Measurements from ENCODE around the gene RAX.

DNA sequence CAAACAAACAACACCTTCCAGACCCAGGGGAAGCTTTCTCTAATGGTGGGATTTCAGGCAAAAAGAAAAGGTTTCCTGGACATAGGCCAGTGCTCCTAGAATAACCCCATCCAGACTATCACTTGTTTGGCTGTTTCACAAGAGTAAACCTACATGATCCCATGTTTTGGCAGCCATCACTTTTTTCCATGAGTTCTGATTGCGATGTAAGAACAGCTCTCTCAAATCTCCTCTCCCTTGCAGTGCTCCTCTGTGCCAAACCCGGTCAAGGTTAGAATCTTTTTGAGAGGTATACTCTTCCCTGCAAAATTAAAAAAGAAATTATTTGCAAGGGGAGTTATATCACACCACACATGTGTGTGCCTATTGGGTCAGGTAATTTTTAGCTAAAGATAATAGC lies 41.4 kb downstream of the RAX start:
- no peak for TF ChIP-seq POLR2AphosphoS5 (IDR thresholded peaks at IDR 0.05; ENCODE audit: borderline replicate concordance, low read depth, low read length)
- TF ChIP-seq FOXP2 (optimal IDR thresholded peaks at IDR 0.05; ENCODE audit: control extremely low read depth, extremely low read length, insufficient read depth): no peak

Data from SK-N-MC (cell line).